ENCODE measurements around the gene MASP1. TPM values are rescaled to one million over a fixed set of nuclear protein-coding genes. Genes with fewer than 3 reads are reported as not detected.

Gene MASP1
- total RNA-seq, 1 experiment from 2014 or later: not detected

DNA sequence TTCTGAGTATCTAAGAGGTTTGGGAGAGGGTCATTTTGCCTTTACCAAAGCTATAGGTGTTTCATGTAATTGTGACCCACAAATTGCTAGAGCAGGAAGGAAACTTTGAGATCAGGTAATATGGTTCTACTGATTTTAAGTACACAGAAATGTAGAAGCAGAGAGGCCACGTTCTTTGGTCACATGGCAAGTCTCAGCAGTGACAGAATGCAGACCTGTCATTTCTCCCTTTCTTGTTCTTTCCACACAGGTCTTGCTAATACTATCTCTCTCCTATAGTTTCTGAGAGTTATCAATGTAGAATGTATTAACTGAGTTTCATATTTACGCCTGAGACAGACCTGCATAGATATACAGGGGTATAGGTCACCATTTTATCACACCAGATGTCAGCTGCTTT is 105.2 kb downstream of the MASP1 start:
- ATAC-seq (no peak), DNase-seq (ENCODE audit: low read depth, low spot score) (no peak)
- no peaks in the 10 kb centered on the region for H3K36me3 ChIP-seq (ENCODE audit: control insufficient read depth, insufficient read depth, low read length)
- intact Hi-C loops (cut with micrococcal nuclease; ENCODE audit: unreplicated experiment): no loop called here
- TF ChIP-seq POLR2AphosphoS5 (IDR thresholded peaks at IDR 0.05; ENCODE audit: low read depth, low read length) (no peak), SIN3A (IDR thresholded peaks at IDR 0.05; ENCODE audit: borderline replicate concordance, insufficient read depth, low read depth, low read length) (no peak), TCF7L2 (IDR thresholded peaks at IDR 0.05; ENCODE audit: low read depth, low read length) (no peak)
- TF ChIP-seq, protein P1, sequence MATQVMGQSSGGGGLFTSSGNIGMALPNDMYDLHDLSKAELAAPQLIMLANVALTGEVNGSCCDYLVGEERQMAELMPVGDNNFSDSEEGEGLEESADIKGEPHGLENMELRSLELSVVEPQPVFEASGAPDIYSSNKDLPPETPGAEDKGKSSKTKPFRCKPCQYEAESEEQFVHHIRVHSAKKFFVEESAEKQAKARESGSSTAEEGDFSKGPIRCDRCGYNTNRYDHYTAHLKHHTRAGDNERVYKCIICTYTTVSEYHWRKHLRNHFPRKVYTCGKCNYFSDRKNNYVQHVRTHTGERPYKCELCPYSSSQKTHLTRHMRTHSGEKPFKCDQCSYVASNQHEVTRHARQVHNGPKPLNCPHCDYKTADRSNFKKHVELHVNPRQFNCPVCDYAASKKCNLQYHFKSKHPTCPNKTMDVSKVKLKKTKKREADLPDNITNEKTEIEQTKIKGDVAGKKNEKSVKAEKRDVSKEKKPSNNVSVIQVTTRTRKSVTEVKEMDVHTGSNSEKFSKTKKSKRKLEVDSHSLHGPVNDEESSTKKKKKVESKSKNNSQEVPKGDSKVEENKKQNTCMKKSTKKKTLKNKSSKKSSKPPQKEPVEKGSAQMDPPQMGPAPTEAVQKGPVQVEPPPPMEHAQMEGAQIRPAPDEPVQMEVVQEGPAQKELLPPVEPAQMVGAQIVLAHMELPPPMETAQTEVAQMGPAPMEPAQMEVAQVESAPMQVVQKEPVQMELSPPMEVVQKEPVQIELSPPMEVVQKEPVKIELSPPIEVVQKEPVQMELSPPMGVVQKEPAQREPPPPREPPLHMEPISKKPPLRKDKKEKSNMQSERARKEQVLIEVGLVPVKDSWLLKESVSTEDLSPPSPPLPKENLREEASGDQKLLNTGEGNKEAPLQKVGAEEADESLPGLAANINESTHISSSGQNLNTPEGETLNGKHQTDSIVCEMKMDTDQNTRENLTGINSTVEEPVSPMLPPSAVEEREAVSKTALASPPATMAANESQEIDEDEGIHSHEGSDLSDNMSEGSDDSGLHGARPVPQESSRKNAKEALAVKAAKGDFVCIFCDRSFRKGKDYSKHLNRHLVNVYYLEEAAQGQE (IDR thresholded peaks at IDR 0.05; ENCODE audit: insufficient read depth in 1 of 2, low read depth in 2 of 2, low read length in 1 of 2): no peak
- TF ChIP-seq, protein P2, sequence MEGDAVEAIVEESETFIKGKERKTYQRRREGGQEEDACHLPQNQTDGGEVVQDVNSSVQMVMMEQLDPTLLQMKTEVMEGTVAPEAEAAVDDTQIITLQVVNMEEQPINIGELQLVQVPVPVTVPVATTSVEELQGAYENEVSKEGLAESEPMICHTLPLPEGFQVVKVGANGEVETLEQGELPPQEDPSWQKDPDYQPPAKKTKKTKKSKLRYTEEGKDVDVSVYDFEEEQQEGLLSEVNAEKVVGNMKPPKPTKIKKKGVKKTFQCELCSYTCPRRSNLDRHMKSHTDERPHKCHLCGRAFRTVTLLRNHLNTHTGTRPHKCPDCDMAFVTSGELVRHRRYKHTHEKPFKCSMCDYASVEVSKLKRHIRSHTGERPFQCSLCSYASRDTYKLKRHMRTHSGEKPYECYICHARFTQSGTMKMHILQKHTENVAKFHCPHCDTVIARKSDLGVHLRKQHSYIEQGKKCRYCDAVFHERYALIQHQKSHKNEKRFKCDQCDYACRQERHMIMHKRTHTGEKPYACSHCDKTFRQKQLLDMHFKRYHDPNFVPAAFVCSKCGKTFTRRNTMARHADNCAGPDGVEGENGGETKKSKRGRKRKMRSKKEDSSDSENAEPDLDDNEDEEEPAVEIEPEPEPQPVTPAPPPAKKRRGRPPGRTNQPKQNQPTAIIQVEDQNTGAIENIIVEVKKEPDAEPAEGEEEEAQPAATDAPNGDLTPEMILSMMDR (IDR thresholded peaks at IDR 0.05): no peak
- H3K27ac ChIP-seq (ENCODE audit: low read length): no peak overlapping the region
- H3K27me3 ChIP-seq (ENCODE audit: control insufficient read depth, insufficient read depth, low read length): peaks cover 7% of the 10 kb centered on the region
- POLR2A ChIA-PET: no interaction called here
- in situ Hi-C loops (cut with HindIII; ENCODE audit: low pct_unique_long_range_greater_than_20kb, low sequenced_read_pairs): no loop called here
- CTCF ChIA-PET: no interaction called here
- H3K4me1 ChIP-seq (ENCODE audit: control insufficient read depth, insufficient read depth, low read length): no peaks in the 10 kb centered on the region
- BruUV-seq (replicated peaks): no TSS peak
- H3K4me3 ChIP-seq (ENCODE audit: low read depth in 2 of 2, low read length in 2 of 2): no peak overlapping the region
- no peaks in the 10 kb centered on the region for H3K9me3 ChIP-seq (ENCODE audit: control insufficient read depth, insufficient read depth, low read depth, low read length)

DNA sequence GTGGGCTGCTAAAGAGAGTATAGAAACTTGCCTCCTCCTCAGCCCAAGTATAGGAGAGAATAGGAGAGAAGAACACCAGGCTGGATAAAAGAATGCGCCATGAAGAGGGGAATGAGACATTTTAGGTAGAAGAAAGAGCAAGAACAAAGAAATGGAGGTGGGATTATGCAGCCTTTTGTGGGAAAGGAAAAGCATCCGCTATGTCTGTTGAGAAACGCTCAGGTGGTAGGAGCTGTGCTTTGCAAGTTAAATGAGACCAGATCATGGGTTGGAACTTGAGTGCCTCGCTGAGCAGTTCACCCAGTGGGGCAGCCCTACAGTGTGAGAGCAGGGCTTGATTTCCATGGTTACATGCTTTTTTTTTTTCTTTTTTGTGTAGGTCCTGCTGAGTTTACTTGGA is 105.8 kb downstream of the MASP1 start:
- Histone ChIP-seq H3K27ac (ENCODE audit: low read length) (no peak overlapping the region), H3K9me3 (ENCODE audit: control insufficient read depth, insufficient read depth, low read depth, low read length) (no peaks in the 10 kb centered on the region), H3K4me3 (ENCODE audit: low read depth in 2 of 2, low read length in 2 of 2) (no peak overlapping the region), H3K27me3 (ENCODE audit: control insufficient read depth, insufficient read depth, low read length) (peaks cover 7% of the 10 kb centered on the region), H3K4me1 (ENCODE audit: control insufficient read depth, insufficient read depth, low read length) (no peaks in the 10 kb centered on the region), H3K36me3 (ENCODE audit: control insufficient read depth, insufficient read depth, low read length) (no peaks in the 10 kb centered on the region)
- ATAC-seq: no peak
- BruUV-seq (replicated peaks): no TSS peak
- TF ChIP-seq TCF7L2 (IDR thresholded peaks at IDR 0.05; ENCODE audit: low read depth, low read length) (no peak), SIN3A (IDR thresholded peaks at IDR 0.05; ENCODE audit: borderline replicate concordance, insufficient read depth, low read depth, low read length) (no peak)
- TF ChIP-seq, protein P2 (IDR thresholded peaks at IDR 0.05): no peak
- no peak for DNase-seq (ENCODE audit: low read depth, low spot score)
- ChIA-PET CTCF (no interaction called here), POLR2A (no interaction called here)
- in situ Hi-C loops (cut with HindIII; ENCODE audit: low pct_unique_long_range_greater_than_20kb, low sequenced_read_pairs): no loop called here
- intact Hi-C loops (cut with micrococcal nuclease; ENCODE audit: unreplicated experiment): no loop called here

Other genes starting within 250 kb of the MASP1 start
- 37.7 TPM for gene RPL39L, start 152.2 kb downstream of the MASP1 start, total RNA-seq (2021; ENCODE audit: unreplicated experiment)
- not detected for gene RTP1, start 94.3 kb downstream of the MASP1 start, total RNA-seq (2021; ENCODE audit: unreplicated experiment)
- gene RTP4, start 76.6 kb upstream of the MASP1 start, total RNA-seq (2021; ENCODE audit: unreplicated experiment): 2.5 TPM